ENCODE results near the gene MKRN3. TPM values are rescaled to one million over a fixed set of nuclear protein-coding genes. Genes with fewer than 3 reads are reported as not detected.
"Not testable (repeated sequence)": the region's sequence is repeated elsewhere in the genome, so short reads cannot be mapped to it uniquely, and the experiment has no call there.

Gene MKRN3
- polyA plus RNA-seq, 12 donors, result 1.7 to 6.8 (median 4.0) TPM; not detected in 2

- no peak for DNase-seq
These were observed 13.2 kb downstream of the MKRN3 start for GRCh38 chr15:23578521-23579150.

GRCh38 chr15:23588268-23588667 is 22.8 kb downstream of the MKRN3 start:
- DNase-seq, result no peak

GRCh38 chr15:23589012-23589411 is 23.5 kb downstream of the MKRN3 start:
- no peak for DNase-seq

- DNase-seq, result no peak
These were observed 28.8 kb downstream of the MKRN3 start for GRCh38 chr15:23594252-23594770.

GRCh38 chr15:23595368-23595767 is 29.9 kb downstream of the MKRN3 start:
- DNase-seq, result no peak

- DNase-seq, result no peak
These were observed 31.3 kb downstream of the MKRN3 start for GRCh38 chr15:23596736-23597135.

- not testable (repeated sequence) for DNase-seq
These were observed 31.8 kb downstream of the MKRN3 start for GRCh38 chr15:23597278-23597677.

GRCh38 chr15:23599053-23599452 is 33.6 kb downstream of the MKRN3 start:
- no peak for DNase-seq

- no peak for DNase-seq
These were observed 36.6 kb downstream of the MKRN3 start for GRCh38 chr15:23602124-23602523.

GRCh38 chr15:23606226-23606625 is 40.8 kb downstream of the MKRN3 start:
- DNase-seq, result no peak

- DNase-seq, result no peak
These were observed 51.1 kb downstream of the MKRN3 start for GRCh38 chr15:23616536-23616935.

Other genes starting within 250 kb of the MKRN3 start
- not detected for gene GOLGA6L26, start 231.5 kb upstream of the MKRN3 start, polyA plus RNA-seq (ENCODE audit: insufficient read length in 12 of 12)
- 1 to 10 TPM in 3 of 12 donors, under 1 TPM in 7, not detected in 2; 0.37 to 2.0 (median 0.61) TPM for gene GOLGA8S, start 210.9 kb upstream of the MKRN3 start, polyA plus RNA-seq (ENCODE audit: insufficient read length in 12 of 12)
- gene GOLGA6L2, start 118.4 kb upstream of the MKRN3 start, polyA plus RNA-seq (ENCODE audit: insufficient read length in 12 of 12), result not detected
- 10 to 100 TPM in 11 of 12 donors, not detected in 1; 11.8 to 36.0 (median 18.3) TPM for gene MAGEL2, start 82.2 kb downstream of the MKRN3 start, polyA plus RNA-seq (ENCODE audit: insufficient read length in 12 of 12)
- gene NDN, start 121.6 kb downstream of the MKRN3 start, polyA plus RNA-seq (ENCODE audit: insufficient read length in 12 of 12), result 100 to 1,000 TPM in 10 of 12 donors, 10 to 100 TPM in 1, not detected in 1; 85.4 to 244 (median 185) TPM

All from muscle of arm (tissue), 12 donors.